ENCODE results near the gene TMC6. TPM values are rescaled to one million over a fixed set of nuclear protein-coding genes. Genes with fewer than 3 reads are reported as not detected.
"Not testable (repeated sequence)": the region's sequence is repeated elsewhere in the genome, so short reads cannot be mapped to it uniquely, and the experiment has no call there.

The TMC6 gene
- 4.0 and 6.1 TPM in 2 replicates for total RNA-seq (2014; rRNA removed; shearing (Covaris generic))
- polyA plus RNA-seq (2015; cell fraction: cytosol; rRNA removed) = 3.5 and 3.7 TPM in 2 replicates
- 7.3 and 10.3 TPM in 2 replicates for polyA plus RNA-seq (2015; cell fraction: nucleus; rRNA removed)

GRCh38 chr17:78128551-78129350, at the start of gene TMC6:
TMC6 (minus strand) TSS chr17:78128755; CDS start chr17:78126832, 1,923 bp downstream.
- no peak for DNase-seq (ENCODE audit: low read depth)

- DNase-seq (ENCODE audit: low read depth) = peak; percentile 32
These were observed 48.0 kb upstream of the TMC6 start for GRCh38 chr17:78176548-78177025.

GRCh38 chr17:78175643-78175981, 47.1 kb upstream of the TMC6 start:
- DNase-seq (ENCODE audit: low read depth) = no peak

- DNase-seq (ENCODE audit: low read depth) = no peak
These were observed 46.5 kb upstream of the TMC6 start for GRCh38 chr17:78174870-78175642.

GRCh38 chr17:78174346-78174869, 45.9 kb upstream of the TMC6 start:
- DNase-seq (ENCODE audit: low read depth) = no peak

- DNase-seq (ENCODE audit: low read depth) = no peak
These were observed 44.7 kb upstream of the TMC6 start for GRCh38 chr17:78173097-78173715.

GRCh38 chr17:78172249-78173051, 43.9 kb upstream of the TMC6 start:
- no peak for DNase-seq (ENCODE audit: low read depth)

GRCh38 chr17:78171591-78172248, 43.2 kb upstream of the TMC6 start:
- not testable (repeated sequence) for DNase-seq (ENCODE audit: low read depth)

GRCh38 chr17:78170692-78171590, 42.4 kb upstream of the TMC6 start:
- no peak for DNase-seq (ENCODE audit: low read depth)

- peak; percentile 54 for DNase-seq (ENCODE audit: low read depth)
These were observed 40.6 kb upstream of the TMC6 start for GRCh38 chr17:78168903-78169793.

GRCh38 chr17:78168242-78168902, 39.8 kb upstream of the TMC6 start, which contains the start of gene SYNGR2:
SYNGR2 (plus strand) TSS chr17:78168581; CDS start chr17:78168617, 36 bp downstream.
- peak; percentile 61 for DNase-seq (ENCODE audit: low read depth)

GRCh38 chr17:78166416-78166815, 37.9 kb upstream of the TMC6 start:
- DNase-seq (ENCODE audit: low read depth) = no peak

GRCh38 chr17:78164748-78165607, 36.4 kb upstream of the TMC6 start:
- no peak for DNase-seq (ENCODE audit: low read depth)

- DNase-seq (ENCODE audit: low read depth) = no peak
These were observed 35.6 kb upstream of the TMC6 start for GRCh38 chr17:78163881-78164747.

GRCh38 chr17:78159575-78160158, 31.1 kb upstream of the TMC6 start:
- DNase-seq (ENCODE audit: low read depth) = no peak
